SU-DHL-6 (cell line): ENCODE measurements around the gene MED26.

Experiments
- H2AFZ ChIP-seq: fragments of 200-600 bp; sonication (generic); 2 replicates; pipeline ENCODE4 v1.6.1; 2014; ENCODE audit warnings: low read depth, mild to moderate bottlenecking, moderate library complexity, mixed read lengths, antibody characterized with exemption, low read length; ENCODE audit not compliant: severe bottlenecking
- H3F3A ChIP-seq: fragments of 200-600 bp; shearing (Covaris generic); 2 replicates; pipeline ENCODE4 v1.6.0; 2016; ENCODE audit warnings: antibody characterized with exemption, mild to moderate bottlenecking; ENCODE audit not compliant: insufficient read depth
- H3K27ac ChIP-seq: fragments of 200-600 bp; sonication (generic); 2 replicates; pipeline ENCODE4 v1.5.1; 2016; ENCODE audit warnings: low read depth, mild to moderate bottlenecking, low read length, moderate library complexity, mixed read lengths
- H3K27me3 ChIP-seq: fragments of 200-600 bp; sonication (generic), shearing (Covaris generic); 2 replicates; pipeline ENCODE4 v1.6.0; 2014; ENCODE audit warnings: mild to moderate bottlenecking, low read length
- H3K36me3 ChIP-seq: fragments of 200-600 bp; sonication (generic); 2 replicates; pipeline ENCODE4 v1.6.1; 2014; ENCODE audit warnings: mild to moderate bottlenecking, low read length, mixed read lengths
- H3K4me2 ChIP-seq: fragments of 300-600, 200-600 bp; shearing (Covaris generic), sonication (generic); 2 replicates; pipeline ENCODE4 v1.6.0; 2014; ENCODE audit warnings: low read length, low read depth, mild to moderate bottlenecking; ENCODE audit not compliant: poor library complexity, severe bottlenecking
- H3K4me3 ChIP-seq: fragments of 200-600 bp; sonication (generic); 2 replicates; pipeline ENCODE4 v1.5.1; 2014; ENCODE audit warnings: antibody characterized with exemption, low read length, mild to moderate bottlenecking, mixed read lengths; ENCODE audit not compliant: insufficient read depth, poor library complexity, severe bottlenecking
- H3K79me2 ChIP-seq: fragments of 200-600 bp; sonication (generic); 2 replicates; pipeline ENCODE4 v1.6.1; 2014; ENCODE audit warnings: mild to moderate bottlenecking, low read length, moderate library complexity; ENCODE audit not compliant: insufficient read depth
- H3K9ac ChIP-seq: fragments of 200-600 bp; sonication (generic); 2 replicates; pipeline ENCODE4 v1.7.0; 2014; ENCODE audit warnings: mild to moderate bottlenecking, low read length
- H3K9me2 ChIP-seq: fragments of 200-600 bp; sonication (generic); replicated peaks from 2 replicates; pipeline ENCODE4 v1.6.1; 2014; ENCODE audit warnings: low read length; ENCODE audit not compliant: insufficient read depth
- H3K9me3 ChIP-seq: fragments of 200-600 bp; sonication (generic); 2 replicates; pipeline ENCODE4 v1.6.1; 2014; ENCODE audit warnings: low read length, mixed read lengths; ENCODE audit not compliant: insufficient read depth
- H4K20me1 ChIP-seq: fragments of 200-600 bp; sonication (generic); 2 replicates; pipeline ENCODE4 v1.6.1; 2014; ENCODE audit warnings: low read depth, mild to moderate bottlenecking, antibody characterized with exemption, low read length, moderate library complexity, mixed read lengths
- EZH2phosphoT487 ChIP-seq: fragments of 200-600 bp; sonication (generic), shearing (Covaris generic); conservative IDR thresholded peaks from 2 replicates; pipeline ENCODE4 v1.6.1; 2018; ENCODE audit warnings: mild to moderate bottlenecking, antibody characterized with exemption, low read length, moderate library complexity, mixed read lengths
- TF ChIP-seq, protein P1 (sequence below): fragments of 200-600 bp; sonication (generic); IDR thresholded peaks from one replicate; pipeline ENCODE4 v1.5.1; 2017; ENCODE audit warnings: antibody characterized with exemption, mild to moderate bottlenecking, low read length, moderate library complexity; ENCODE audit not compliant: insufficient read depth, poor library complexity, severe bottlenecking

The MED26 gene

GRCh38 chr19:16586477-16586871, 41.5 kb downstream of the MED26 start:
- peak overlapping the region; percentile 91 for H3K4me2 ChIP-seq
- TF ChIP-seq, protein P1, sequence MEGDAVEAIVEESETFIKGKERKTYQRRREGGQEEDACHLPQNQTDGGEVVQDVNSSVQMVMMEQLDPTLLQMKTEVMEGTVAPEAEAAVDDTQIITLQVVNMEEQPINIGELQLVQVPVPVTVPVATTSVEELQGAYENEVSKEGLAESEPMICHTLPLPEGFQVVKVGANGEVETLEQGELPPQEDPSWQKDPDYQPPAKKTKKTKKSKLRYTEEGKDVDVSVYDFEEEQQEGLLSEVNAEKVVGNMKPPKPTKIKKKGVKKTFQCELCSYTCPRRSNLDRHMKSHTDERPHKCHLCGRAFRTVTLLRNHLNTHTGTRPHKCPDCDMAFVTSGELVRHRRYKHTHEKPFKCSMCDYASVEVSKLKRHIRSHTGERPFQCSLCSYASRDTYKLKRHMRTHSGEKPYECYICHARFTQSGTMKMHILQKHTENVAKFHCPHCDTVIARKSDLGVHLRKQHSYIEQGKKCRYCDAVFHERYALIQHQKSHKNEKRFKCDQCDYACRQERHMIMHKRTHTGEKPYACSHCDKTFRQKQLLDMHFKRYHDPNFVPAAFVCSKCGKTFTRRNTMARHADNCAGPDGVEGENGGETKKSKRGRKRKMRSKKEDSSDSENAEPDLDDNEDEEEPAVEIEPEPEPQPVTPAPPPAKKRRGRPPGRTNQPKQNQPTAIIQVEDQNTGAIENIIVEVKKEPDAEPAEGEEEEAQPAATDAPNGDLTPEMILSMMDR: no peak
- no peak for TF ChIP-seq EZH2phosphoT487

GRCh38 chr19:16585808-16586476, 42.1 kb downstream of the MED26 start:
- no peak overlapping the region for H2AFZ ChIP-seq
- H3K27ac ChIP-seq: peak overlapping the region; percentile 98
- no peaks in the 10 kb centered on the region for H4K20me1 ChIP-seq
- TF ChIP-seq, protein P1: no peak
- TF ChIP-seq EZH2phosphoT487: no peak
- H3K4me3 ChIP-seq: peak overlapping the region; percentile 69
- H3K79me2 ChIP-seq: peaks cover 72% of the 10 kb centered on the region
- no peaks in the 10 kb centered on the region for H3K9me3 ChIP-seq
- peaks cover 62% of the 10 kb centered on the region for H3F3A ChIP-seq
- H3K9me2 ChIP-seq: no peaks in the 10 kb centered on the region
- peak overlapping the region; percentile 91 for H3K4me2 ChIP-seq
- no peaks in the 10 kb centered on the region for H3K36me3 ChIP-seq
- H3K27me3 ChIP-seq: no peaks in the 10 kb centered on the region
- H3K9ac ChIP-seq: peak overlapping the region; percentile 79

More at GRCh38 chr19:16586477-16586871, 41.5 kb downstream of the MED26 start:
- peak overlapping the region; percentile 98 for H3K27ac ChIP-seq
- H3K4me3 ChIP-seq: peak overlapping the region; percentile 35
- peak overlapping the region; percentile 79 for H3K9ac ChIP-seq
- H3F3A ChIP-seq: peaks cover 67% of the 10 kb centered on the region
- no peaks in the 10 kb centered on the region for H3K27me3 ChIP-seq
- no peaks in the 10 kb centered on the region for H4K20me1 ChIP-seq
- no peaks in the 10 kb centered on the region for H3K36me3 ChIP-seq
- no peak overlapping the region for H2AFZ ChIP-seq
- no peaks in the 10 kb centered on the region for H3K9me3 ChIP-seq
- H3K9me2 ChIP-seq: no peaks in the 10 kb centered on the region
- peaks cover 71% of the 10 kb centered on the region for H3K79me2 ChIP-seq

GRCh38 chr19:16585094-16585801, 42.8 kb downstream of the MED26 start:
- Histone ChIP-seq H3K4me2 (peak overlapping the region; percentile 91), H3K9ac (peak overlapping the region; percentile 79)

More at GRCh38 chr19:16585094-16585801, 42.8 kb downstream of the MED26 start:
- peaks cover 58% of the 10 kb centered on the region for H3F3A ChIP-seq
- no peaks in the 10 kb centered on the region for H3K27me3 ChIP-seq
- peak overlapping the region; percentile 69 for H3K4me3 ChIP-seq
- peaks cover 74% of the 10 kb centered on the region for H3K79me2 ChIP-seq
- no peaks in the 10 kb centered on the region for H3K9me3 ChIP-seq
- no peaks in the 10 kb centered on the region for H3K36me3 ChIP-seq
- H3K27ac ChIP-seq: peak overlapping the region; percentile 98
- H4K20me1 ChIP-seq: no peaks in the 10 kb centered on the region
- no peaks in the 10 kb centered on the region for H3K9me2 ChIP-seq
- no peak overlapping the region for H2AFZ ChIP-seq
- TF ChIP-seq, protein P1: no peak
- TF ChIP-seq EZH2phosphoT487: no peak
